GM19372 (cell line): ENCODE results near the gene ESRRA.

Experiments
- ATAC-seq: cut with Tn5 transposase; IDR thresholded peaks from one replicate; pipeline ENCODE4 v1.9.1; 2021; ENCODE audit warnings: mild to moderate bottlenecking, low read depth, moderate library complexity; ENCODE audit not compliant: unreplicated experiment

Gene ESRRA

GRCh38 chr11:64360448-64360921 lies 55.2 kb downstream of the ESRRA start:
- no peak for ATAC-seq

- no peak for ATAC-seq
These were observed 56.3 kb downstream of the ESRRA start for GRCh38 chr11:64361659-64362058.

GRCh38 chr11:64362339-64362738 lies 57.0 kb downstream of the ESRRA start:
- ATAC-seq, result no peak

- ATAC-seq, result no peak
These were observed 59.1 kb downstream of the ESRRA start for GRCh38 chr11:64364435-64364834.

GRCh38 chr11:64364911-64365310 lies 59.6 kb downstream of the ESRRA start:
- ATAC-seq, result no peak
